GM12864 (cell line): ENCODE results near the gene CTU2.

ENCODE experiments used
- DNase-seq: peaks from one replicate; pipeline ENCODE4 v3.0.0-alpha.2; 2011; ENCODE audit warnings: low read depth
- H3K4me3 ChIP-seq: 2 replicates; pipeline ENCODE4 v1.5.1; 2011; ENCODE audit warnings: mild to moderate bottlenecking, low read depth, low read length, control low read depth
- CTCF ChIP-seq: IDR thresholded peaks from 2 replicates; pipeline ENCODE4 v1.5.1; 2011; ENCODE audit warnings: low read depth, mild to moderate bottlenecking, moderate library complexity, low read length, control low read depth, inconsistent platforms; ENCODE audit errors: missing control alignments

The CTU2 gene

GRCh38 chr16:88701581-88702370, 4.5 kb upstream of the CTU2 start:
- no peak for TF ChIP-seq CTCF
- no peak for DNase-seq
- H3K4me3 ChIP-seq, result peak overlapping the region; percentile 36

DNA sequence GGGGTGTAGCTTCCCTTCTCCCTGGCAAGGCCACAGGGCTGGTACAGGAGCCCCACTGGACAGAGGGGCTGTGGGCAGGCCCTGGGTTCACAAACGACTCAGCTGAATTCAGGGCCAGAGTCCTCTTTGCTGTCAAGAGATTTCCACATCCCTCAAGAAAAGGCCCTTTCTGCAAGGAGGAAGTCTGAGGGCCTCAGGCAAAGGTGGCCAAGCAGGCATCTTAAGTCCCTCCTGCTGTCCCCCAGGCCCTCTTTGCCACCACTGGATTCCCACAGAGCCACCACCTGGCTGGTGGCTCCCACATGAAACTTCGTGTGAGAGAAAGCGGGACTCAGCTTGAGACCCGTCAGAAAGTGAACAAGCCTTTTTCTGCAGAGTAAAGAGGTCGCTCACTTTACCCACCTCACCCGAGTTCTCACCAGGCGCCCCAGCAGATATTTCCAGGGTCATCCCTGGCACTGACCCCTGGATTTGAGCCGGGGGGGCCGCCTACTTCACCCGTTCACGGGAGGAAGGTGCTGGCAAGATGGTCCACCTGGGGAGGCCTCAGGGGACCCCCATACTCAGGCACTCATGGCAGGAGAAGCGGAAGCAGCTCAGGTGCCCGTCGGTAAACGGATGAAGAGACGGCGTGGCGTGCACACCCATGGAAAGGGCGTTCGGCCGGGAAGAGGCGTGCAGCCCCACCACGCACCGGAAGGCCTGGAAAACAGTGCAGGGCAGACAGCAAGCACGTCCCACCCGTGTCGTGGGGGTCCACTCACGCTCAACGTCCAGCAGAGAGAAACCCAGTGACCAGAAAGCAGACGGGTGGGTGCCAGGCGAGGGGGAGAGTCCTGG, 3.7 kb upstream of the CTU2 start:
- no peak for DNase-seq
- no peak overlapping the region for H3K4me3 ChIP-seq
- no peak for TF ChIP-seq CTCF

DNA sequence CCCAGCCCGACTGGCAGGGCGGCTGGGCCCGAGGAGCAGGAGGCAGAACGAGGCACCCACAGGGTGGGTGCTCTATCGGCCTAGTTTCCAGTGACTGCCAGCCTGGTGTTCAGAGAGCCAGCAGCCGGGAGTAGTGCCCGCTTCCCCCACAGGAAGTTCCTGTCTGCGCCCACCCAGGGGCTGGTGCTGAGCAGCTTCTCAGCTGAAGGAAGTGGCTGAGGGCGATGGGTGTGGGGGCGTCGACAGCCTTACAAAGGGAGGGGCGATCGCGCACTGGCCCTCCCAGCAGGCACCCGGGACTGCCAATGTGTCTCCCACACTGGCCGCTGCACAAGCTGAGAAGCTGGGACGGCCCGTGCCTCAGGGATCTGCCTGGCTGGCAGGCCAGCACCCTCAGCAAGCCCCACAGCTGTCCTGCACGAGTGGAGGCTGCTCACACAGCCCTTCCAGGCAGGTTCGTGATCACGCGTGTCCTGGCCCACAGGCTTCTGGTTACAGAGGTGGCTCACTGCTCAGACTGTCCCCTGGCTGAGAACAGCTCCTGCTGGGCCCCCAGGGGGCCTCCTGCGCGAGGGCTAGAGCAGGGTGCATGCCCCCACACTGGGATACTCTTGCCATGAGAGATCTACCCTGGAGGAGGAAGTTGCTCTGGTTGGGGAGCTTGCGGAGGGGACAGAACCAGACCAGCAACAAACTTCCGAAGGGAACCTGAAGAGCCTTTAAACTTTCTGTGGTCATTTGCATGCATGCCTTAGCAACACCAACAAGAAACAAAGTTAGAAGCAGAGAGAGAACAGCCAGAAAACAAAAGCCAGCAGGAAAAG, 2.6 kb upstream of the CTU2 start:
- TF ChIP-seq CTCF, result no peak
- peak overlapping the region; percentile 23 for H3K4me3 ChIP-seq
- DNase-seq, result no peak

- H3K4me3 ChIP-seq, result peak overlapping the region; percentile 62
- DNase-seq, result no peak
- no peak for TF ChIP-seq CTCF
These were observed 1.1 kb upstream of the CTU2 start for GRCh38 chr16:88705076-88705684.

DNA sequence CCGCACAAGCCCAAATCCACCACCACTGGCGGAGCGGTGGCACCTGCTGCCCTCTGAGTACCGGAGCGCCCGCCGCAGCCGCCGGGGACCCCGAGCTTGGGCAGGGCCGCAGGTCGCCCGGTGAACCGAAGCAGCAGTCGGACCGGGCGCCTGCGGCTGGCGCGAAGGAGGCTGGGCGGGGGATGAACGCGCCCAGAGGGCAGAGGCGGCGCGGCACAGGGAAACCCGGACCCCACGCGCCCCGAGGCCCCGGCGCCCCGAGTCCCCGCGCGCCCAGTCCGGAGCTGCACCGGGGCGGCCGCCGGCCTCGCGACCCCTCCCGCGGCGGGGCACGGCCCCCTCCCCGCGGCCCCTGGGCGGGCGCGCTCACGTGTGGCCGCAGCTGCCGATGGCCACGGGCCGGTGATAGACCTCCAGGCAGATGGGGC, 488 bp upstream of the CTU2 start:
- DNase-seq, result no peak
- peak overlapping the region; percentile 62 for H3K4me3 ChIP-seq
- TF ChIP-seq CTCF, result no peak

- TF ChIP-seq CTCF, result no peak
- no peak for DNase-seq
- peak overlapping the region; percentile 62 for H3K4me3 ChIP-seq
These were observed 893 bp downstream of the CTU2 start for GRCh38 chr16:88706965-88707826.
